Psoas muscle (tissue), 8 donors: Measurements from ENCODE around the gene RSU1. TPM values are rescaled to one million over a fixed set of nuclear protein-coding genes. Genes with fewer than 3 reads are reported as not detected.
A peak's percentile ranks its signal among the peaks of the same experiment; 100 is the strongest.

Experiments
- ATAC-seq, 4 donors: fragments of 200-7000 bp; cut with Tn5 transposase; one replicate each; pipeline ENCODE4 v1.9.1; 2020; ENCODE audit warnings: moderate library complexity in 3 of 4, mild to moderate bottlenecking in 2 of 4
- DNase-seq, 2 donors: peaks; one replicate each; pipeline ENCODE4 v3.0.0-alpha.2; 2020
- H3K27ac ChIP-seq: fragments of 200-600 bp; one replicate; pipeline ENCODE4 v1.8.0; 2022
- H3K27me3 ChIP-seq, 3 donors: fragments of 200-600 bp in 1 of 3; one replicate each; pipeline versions ENCODE4 v1.6.1 to v1.8.0; 2013 to 2022; ENCODE audit warnings: low read length in 2 of 3, mild to moderate bottlenecking in 2 of 3, moderate library complexity in 1 of 3; ENCODE audit not compliant: insufficient read depth in 3 of 3
- H3K36me3 ChIP-seq, 2 donors: fragments of 200-600 bp in 1 of 2; one replicate each; pipeline versions ENCODE4 v1.6.1 to v1.8.0; 2013 to 2022; ENCODE audit warnings: low read depth in 1 of 2, mild to moderate bottlenecking in 1 of 2, moderate library complexity in 1 of 2; ENCODE audit not compliant: insufficient read depth in 1 of 2
- H3K4me1 ChIP-seq: fragments of 200-600 bp; one replicate; pipeline ENCODE4 v1.8.0; 2022
- H3K4me3 ChIP-seq: fragments of 200-600 bp; one replicate; pipeline ENCODE4 v1.8.0; 2022; ENCODE audit warnings: mild to moderate bottlenecking
- H3K9me3 ChIP-seq: fragments of 200-600 bp; one replicate; pipeline ENCODE4 v1.8.0; 2022
- CTCF ChIP-seq: fragments of 200-600 bp; IDR thresholded peaks from one replicate; pipeline ENCODE4 v1.8.0; 2022; ENCODE audit warnings: antibody characterized with exemption
- WGBS, 3 donors: extraction: QIAGEN DNeasy Blood & Tissue Kit; methylation state at CpG; one replicate each; pipeline versions ENCODE4 v1.1.6 to v1.1.7; 2013; 5-methylcytosine and 5-hydroxymethylcytosine counted together
- intact Hi-C, 2 donors: fragments of 100-400 bp; cut with DNase I; formaldehyde crosslinking; loops; one replicate each; pipeline versions ENCODE4 v1.11.0 to v1.14.2; 2022
- long read RNA-seq, 2 donors: library from polyadenylated mRNA; unstranded; transcript quantifications; one replicate each; pipeline ENCODE4 v2.0.0, GENCODE V29; 2021
- polyA plus RNA-seq, 3 donors: library from polyadenylated mRNA; stranded (reverse); fragments of 200-250 nt; gene quantifications; one replicate each; pipeline ENCODE4 v1.2.3, GENCODE V29; 2013
- total RNA-seq, 4 donors: library from RNA; stranded (reverse); fragmentation: NEBNext Ultra II Directional in 2 of 4; extraction: Animal tissue kit (Norgen Biotek cat#: 25700) in 2 of 4; gene quantifications; one replicate each; pipeline versions ENCODE4 v1.2.1 to v1.2.4, GENCODE V29; 2021 to 2023
- donor health status: healthy with polysubstance abuse.
- donor health status: DM: no; HTN: no; CAD: no; lungs with moderate emphysema.
- donor health status: Bipolar disorder and iron deficiency.
- donor health status: healthy.
- donor health status: DM: yes; HTN: yes; CAD: no.
- donor health status: DM: no; HTN: no; CAD: no.
- donor health status: DM: no; HTN: no; CAD: no.
- donor health status: DM: yes; HTN: yes; CAD: no.

Gene RSU1
- total RNA-seq (10 to 100 TPM; 19.7 to 41.6 (median 25.8) TPM), polyA plus RNA-seq (10 to 100 TPM; 23.8 to 43.2 (median 29.0) TPM)
- long read RNA-seq, donor 1, transcript RSU1-201 (9 exons, 3,834 nt) = major isoform, 7 of 12 reads
- long read RNA-seq, donor 1, partial matches to known transcripts = 0 of 12 reads
- long read RNA-seq, donor 1, other reads (novel, unspliced or antisense) = 3 of 12 reads
- long read RNA-seq, donor 2, transcript RSU1-201 (9 exons, 3,834 nt) = major isoform, 17 of 25 reads
- long read RNA-seq, donor 2, partial matches to known transcripts = 0 of 25 reads
- long read RNA-seq, donor 2, other reads (novel, unspliced or antisense) = 3 of 25 reads

GRCh38 chr10:16817125-16818019 is at the start of gene RSU1:
Gene RSU1 (minus strand): TSS chr10:16817424. CDS start chr10:16817081, 343 bp downstream.
- Histone ChIP-seq H3K4me3 (peak within 1 kb of the TSS; percentile 74), H3K4me1 (peaks cover 14% of the 10 kb centered on the region), H3K27ac (peak within 1 kb of the TSS; percentile 84), H3K27me3 (no peaks in the 10 kb centered on the region), H3K9me3 (no peaks in the 10 kb centered on the region), H3K36me3 (no peaks in the 10 kb centered on the region)
- ATAC-seq = peak; percentile 96 to 98 (median 98)
- 0% methylated on average over 63 to 65 of the region's 65 CpGs for WGBS, 3 donors
- intact Hi-C loops = loop anchor here (5.0 to 10.0 kb wide), 4 partner anchors 380 to 1837 kb away; partner anchors contain the start of genes PTER (in 2 of the 2), ARL5B (in 1 of the 2) and NSUN6 (in 1 of the 2)
- no peak for TF ChIP-seq CTCF
- DNase-seq = peak; percentile 100

- H3K27me3 ChIP-seq = no peaks in the 10 kb centered on the region
- no peak for ATAC-seq
- TF ChIP-seq CTCF = no peak
- no peak overlapping the region for H3K27ac ChIP-seq
- H3K4me3 ChIP-seq = no peak overlapping the region
- DNase-seq = no peak
- intact Hi-C loops = no loop called here
- 69 to 78% (median 73%) methylated on average over 7 of the region's 7 CpGs for WGBS, 3 donors
- H3K36me3 ChIP-seq = no peaks in the 10 kb centered on the region
- no peaks in the 10 kb centered on the region for H3K4me1 ChIP-seq
- H3K9me3 ChIP-seq = no peaks in the 10 kb centered on the region
These were observed 49.5 kb upstream of the RSU1 start for GRCh38 chr10:16866541-16867275.

GRCh38 chr10:16865766-16866165 is 48.5 kb upstream of the RSU1 start:
- Histone ChIP-seq H3K4me1 (no peaks in the 10 kb centered on the region), H3K4me3 (no peak overlapping the region), H3K27me3 (no peaks in the 10 kb centered on the region), H3K9me3 (no peaks in the 10 kb centered on the region), H3K36me3 (no peaks in the 10 kb centered on the region), H3K27ac (no peak overlapping the region)
- ATAC-seq (no peak), DNase-seq (no peak)
- intact Hi-C loops = no loop called here
- 88 to 93% (median 91%) methylated on average over 7 of the region's 7 CpGs for WGBS, 3 donors
- TF ChIP-seq CTCF = no peak

- no peak for TF ChIP-seq CTCF
- DNase-seq = no peak
- no peaks in the 10 kb centered on the region for H3K27me3 ChIP-seq
- H3K36me3 ChIP-seq = no peaks in the 10 kb centered on the region
- intact Hi-C loops = no loop called here
- peaks cover 4% of the 10 kb centered on the region for H3K9me3 ChIP-seq
- H3K27ac ChIP-seq = no peak overlapping the region
- no peak overlapping the region for H3K4me3 ChIP-seq
- no peaks in the 10 kb centered on the region for H3K4me1 ChIP-seq
- 64 to 73% (median 68%) methylated on average over 2 of the region's 2 CpGs for WGBS, 3 donors
- ATAC-seq = no peak
These were observed 46.5 kb upstream of the RSU1 start for GRCh38 chr10:16863766-16864165.
